SK-N-SH treated with all-trans-retinoic acid at 6 μM for 48 hours (cell line): ENCODE results near the gene DNAH8.

ENCODE experiments used
- ATAC-seq: fragments of 200-7000 bp; cut with Tn5 transposase; 3 replicates; pipeline ENCODE4 v1.9.1; 2020; ENCODE audit warnings: mild to moderate bottlenecking, moderate library complexity
- ARNTL ChIP-seq: fragments of 450-650 bp; formaldehyde crosslinking; IDR thresholded peaks from 2 replicates; pipeline ENCODE4 v1.5.0; 2020; ENCODE audit warnings: low read depth, mild to moderate bottlenecking, moderate library complexity, borderline replicate concordance
- BACH2 ChIP-seq: fragments of 250-450 bp; sonication (Bioruptor Pico); IDR thresholded peaks from 2 replicates; pipeline ENCODE4 v1.9.0; 2021; ENCODE audit warnings: mild to moderate bottlenecking, borderline replicate concordance
- CSDC2 ChIP-seq: fragments of 250-450 bp; sonication (Bioruptor Pico); IDR thresholded peaks from 2 replicates; pipeline ENCODE4 v1.5.0; 2020; ENCODE audit warnings: mild to moderate bottlenecking, moderate library complexity
- ESRRG ChIP-seq: fragments of 250-450 bp; sonication (Bioruptor Pico); IDR thresholded peaks from 2 replicates; pipeline ENCODE4 v1.6.1; 2021; ENCODE audit warnings: mild to moderate bottlenecking
- GLIS3 ChIP-seq: fragments of 250-450 bp; sonication (Bioruptor Pico); IDR thresholded peaks from 2 replicates; pipeline ENCODE4 v1.5.0; 2020; ENCODE audit warnings: mild to moderate bottlenecking, moderate library complexity
- ISL1 ChIP-seq: fragments of 250-450 bp; sonication (Bioruptor Pico); IDR thresholded peaks from 2 replicates; pipeline ENCODE4 v2.1.2; 2022; ENCODE audit warnings: mild to moderate bottlenecking, moderate library complexity
- OSR1 ChIP-seq: fragments of 250-450 bp; sonication (Bioruptor Pico); IDR thresholded peaks from 2 replicates; pipeline ENCODE4 v1.8.0; 2022; ENCODE audit warnings: moderate library complexity, mild to moderate bottlenecking, inconsistent platforms
- POU6F1 ChIP-seq: fragments of 250-450 bp; sonication (Bioruptor Pico); IDR thresholded peaks from 2 replicates; pipeline ENCODE4 v1.8.0; 2021; ENCODE audit warnings: low read depth, mild to moderate bottlenecking, moderate library complexity, borderline replicate concordance
- PPARA ChIP-seq: fragments of 250-450 bp; sonication (Bioruptor Pico); IDR thresholded peaks from 2 replicates; pipeline ENCODE4 v1.5.0; 2020; ENCODE audit warnings: mild to moderate bottlenecking, borderline replicate concordance
- RARB ChIP-seq: fragments of 250-450 bp; sonication (Bioruptor Pico); IDR thresholded peaks from 2 replicates; pipeline ENCODE4 v1.8.0; 2021; ENCODE audit warnings: mild to moderate bottlenecking, moderate library complexity
- SNAI2 ChIP-seq: fragments of 250-450 bp; sonication (Bioruptor Pico); IDR thresholded peaks from 2 replicates; pipeline ENCODE4 v1.5.0; 2020; ENCODE audit warnings: mild to moderate bottlenecking, moderate library complexity
- TCF4 ChIP-seq: fragments of 250-450 bp; sonication (Bioruptor Pico); IDR thresholded peaks from 2 replicates; pipeline ENCODE4 v1.8.0; 2021; ENCODE audit warnings: mild to moderate bottlenecking, moderate library complexity, borderline replicate concordance
- ZFP3 ChIP-seq: fragments of 250-450 bp; sonication (Bioruptor Pico); IDR thresholded peaks from 2 replicates; pipeline ENCODE4 v1.5.0; 2020; ENCODE audit warnings: mild to moderate bottlenecking, moderate library complexity
- ZFP30 ChIP-seq: fragments of 450-650 bp; formaldehyde crosslinking; IDR thresholded peaks from 2 replicates; pipeline ENCODE4 v1.5.0; 2022; ENCODE audit warnings: mild to moderate bottlenecking, moderate library complexity
- ZNF565 ChIP-seq: fragments of 450-650 bp; formaldehyde crosslinking; conservative IDR thresholded peaks from 2 replicates; pipeline ENCODE4 v1.5.0; 2020; ENCODE audit warnings: low read depth, mild to moderate bottlenecking, moderate library complexity
- TF ChIP-seq, protein P1 (sequence below): fragments of 250-450 bp; sonication (Bioruptor Pico); IDR thresholded peaks from 2 replicates; pipeline ENCODE4 v1.5.0; 2020; ENCODE audit warnings: mild to moderate bottlenecking, moderate library complexity
- TF ChIP-seq, protein P2 (sequence below): fragments of 250-450 bp; sonication (Bioruptor Pico); IDR thresholded peaks from 2 replicates; pipeline ENCODE4 v1.5.1; 2021; ENCODE audit warnings: mild to moderate bottlenecking, moderate library complexity
- TF ChIP-seq, protein P3 (sequence below): fragments of 250-450 bp; sonication (Bioruptor Pico); IDR thresholded peaks from 2 replicates; pipeline ENCODE4 v1.5.1; 2020; ENCODE audit warnings: low read depth, mild to moderate bottlenecking, moderate library complexity
- TF ChIP-seq, protein P4 (sequence below): fragments of 250-450 bp; sonication (Bioruptor Pico); IDR thresholded peaks from 2 replicates; pipeline ENCODE4 v1.8.0; 2020; ENCODE audit warnings: mild to moderate bottlenecking, moderate library complexity, borderline replicate concordance

Gene DNAH8

DNA sequence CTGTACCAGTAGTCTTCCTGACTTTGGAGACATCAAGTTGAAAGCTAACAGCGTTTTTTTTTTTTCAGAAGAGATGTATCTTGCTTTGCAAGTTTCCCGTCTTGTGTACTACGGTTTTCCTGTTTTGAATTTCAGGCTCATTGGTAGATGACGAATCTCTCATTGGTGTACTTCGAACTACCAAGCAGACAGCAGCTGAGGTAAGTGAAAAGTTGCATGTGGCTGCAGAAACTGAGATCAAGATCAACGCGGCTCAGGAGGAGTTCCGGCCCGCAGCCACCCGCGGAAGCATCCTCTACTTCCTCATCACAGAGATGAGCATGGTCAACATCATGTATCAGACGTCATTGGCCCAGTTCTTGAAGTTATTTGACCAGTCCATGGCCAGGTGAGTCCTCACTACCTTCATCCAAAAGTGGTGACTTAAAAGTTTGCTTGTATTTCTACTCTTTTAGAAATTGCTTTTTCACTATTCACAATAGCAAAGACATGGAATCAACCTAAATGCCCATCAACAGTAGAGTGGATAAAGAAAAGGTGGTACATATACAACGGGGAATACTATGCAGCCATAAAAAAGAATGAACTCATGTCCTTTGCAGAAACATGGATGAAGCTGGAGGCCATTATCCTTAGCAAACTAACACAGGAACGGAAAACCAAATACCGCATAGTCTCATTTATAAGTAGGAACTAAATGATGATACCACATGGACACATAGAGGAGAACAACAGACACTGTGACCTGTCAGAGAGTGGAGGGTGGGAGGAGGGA is 222.9 kb downstream of the DNAH8 start:
- TF ChIP-seq POU6F1 (CRISPR knock-in tag) (no peak), TCF4 (no peak), PPARA (no peak), ARNTL (CRISPR knock-in tag) (no peak), ESRRG (no peak), ISL1 (CRISPR knock-in tag) (no peak), ZFP30 (no peak)
- TF ChIP-seq, protein P1, sequence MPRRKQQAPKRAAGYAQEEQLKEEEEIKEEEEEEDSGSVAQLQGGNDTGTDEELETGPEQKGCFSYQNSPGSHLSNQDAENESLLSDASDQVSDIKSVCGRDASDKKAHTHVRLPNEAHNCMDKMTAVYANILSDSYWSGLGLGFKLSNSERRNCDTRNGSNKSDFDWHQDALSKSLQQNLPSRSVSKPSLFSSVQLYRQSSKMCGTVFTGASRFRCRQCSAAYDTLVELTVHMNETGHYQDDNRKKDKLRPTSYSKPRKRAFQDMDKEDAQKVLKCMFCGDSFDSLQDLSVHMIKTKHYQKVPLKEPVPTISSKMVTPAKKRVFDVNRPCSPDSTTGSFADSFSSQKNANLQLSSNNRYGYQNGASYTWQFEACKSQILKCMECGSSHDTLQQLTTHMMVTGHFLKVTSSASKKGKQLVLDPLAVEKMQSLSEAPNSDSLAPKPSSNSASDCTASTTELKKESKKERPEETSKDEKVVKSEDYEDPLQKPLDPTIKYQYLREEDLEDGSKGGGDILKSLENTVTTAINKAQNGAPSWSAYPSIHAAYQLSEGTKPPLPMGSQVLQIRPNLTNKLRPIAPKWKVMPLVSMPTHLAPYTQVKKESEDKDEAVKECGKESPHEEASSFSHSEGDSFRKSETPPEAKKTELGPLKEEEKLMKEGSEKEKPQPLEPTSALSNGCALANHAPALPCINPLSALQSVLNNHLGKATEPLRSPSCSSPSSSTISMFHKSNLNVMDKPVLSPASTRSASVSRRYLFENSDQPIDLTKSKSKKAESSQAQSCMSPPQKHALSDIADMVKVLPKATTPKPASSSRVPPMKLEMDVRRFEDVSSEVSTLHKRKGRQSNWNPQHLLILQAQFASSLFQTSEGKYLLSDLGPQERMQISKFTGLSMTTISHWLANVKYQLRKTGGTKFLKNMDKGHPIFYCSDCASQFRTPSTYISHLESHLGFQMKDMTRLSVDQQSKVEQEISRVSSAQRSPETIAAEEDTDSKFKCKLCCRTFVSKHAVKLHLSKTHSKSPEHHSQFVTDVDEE (CRISPR knock-in tag): no peak
- TF ChIP-seq, protein P2, sequence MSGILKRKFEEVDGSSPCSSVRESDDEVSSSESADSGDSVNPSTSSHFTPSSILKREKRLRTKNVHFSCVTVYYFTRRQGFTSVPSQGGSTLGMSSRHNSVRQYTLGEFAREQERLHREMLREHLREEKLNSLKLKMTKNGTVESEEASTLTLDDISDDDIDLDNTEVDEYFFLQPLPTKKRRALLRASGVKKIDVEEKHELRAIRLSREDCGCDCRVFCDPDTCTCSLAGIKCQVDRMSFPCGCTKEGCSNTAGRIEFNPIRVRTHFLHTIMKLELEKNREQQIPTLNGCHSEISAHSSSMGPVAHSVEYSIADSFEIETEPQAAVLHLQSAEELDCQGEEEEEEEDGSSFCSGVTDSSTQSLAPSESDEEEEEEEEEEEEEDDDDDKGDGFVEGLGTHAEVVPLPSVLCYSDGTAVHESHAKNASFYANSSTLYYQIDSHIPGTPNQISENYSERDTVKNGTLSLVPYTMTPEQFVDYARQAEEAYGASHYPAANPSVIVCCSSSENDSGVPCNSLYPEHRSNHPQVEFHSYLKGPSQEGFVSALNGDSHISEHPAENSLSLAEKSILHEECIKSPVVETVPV (CRISPR knock-in tag): no peak

GRCh38 chr6:38938741-38939140 is 223.6 kb downstream of the DNAH8 start:
- TF ChIP-seq, protein P3, sequence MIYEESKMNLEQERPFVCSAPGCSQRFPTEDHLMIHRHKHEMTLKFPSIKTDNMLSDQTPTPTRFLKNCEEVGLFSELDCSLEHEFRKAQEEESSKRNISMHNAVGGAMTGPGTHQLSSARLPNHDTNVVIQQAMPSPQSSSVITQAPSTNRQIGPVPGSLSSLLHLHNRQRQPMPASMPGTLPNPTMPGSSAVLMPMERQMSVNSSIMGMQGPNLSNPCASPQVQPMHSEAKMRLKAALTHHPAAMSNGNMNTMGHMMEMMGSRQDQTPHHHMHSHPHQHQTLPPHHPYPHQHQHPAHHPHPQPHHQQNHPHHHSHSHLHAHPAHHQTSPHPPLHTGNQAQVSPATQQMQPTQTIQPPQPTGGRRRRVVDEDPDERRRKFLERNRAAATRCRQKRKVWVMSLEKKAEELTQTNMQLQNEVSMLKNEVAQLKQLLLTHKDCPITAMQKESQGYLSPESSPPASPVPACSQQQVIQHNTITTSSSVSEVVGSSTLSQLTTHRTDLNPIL (CRISPR knock-in tag): no peak
- TF ChIP-seq, protein P4, sequence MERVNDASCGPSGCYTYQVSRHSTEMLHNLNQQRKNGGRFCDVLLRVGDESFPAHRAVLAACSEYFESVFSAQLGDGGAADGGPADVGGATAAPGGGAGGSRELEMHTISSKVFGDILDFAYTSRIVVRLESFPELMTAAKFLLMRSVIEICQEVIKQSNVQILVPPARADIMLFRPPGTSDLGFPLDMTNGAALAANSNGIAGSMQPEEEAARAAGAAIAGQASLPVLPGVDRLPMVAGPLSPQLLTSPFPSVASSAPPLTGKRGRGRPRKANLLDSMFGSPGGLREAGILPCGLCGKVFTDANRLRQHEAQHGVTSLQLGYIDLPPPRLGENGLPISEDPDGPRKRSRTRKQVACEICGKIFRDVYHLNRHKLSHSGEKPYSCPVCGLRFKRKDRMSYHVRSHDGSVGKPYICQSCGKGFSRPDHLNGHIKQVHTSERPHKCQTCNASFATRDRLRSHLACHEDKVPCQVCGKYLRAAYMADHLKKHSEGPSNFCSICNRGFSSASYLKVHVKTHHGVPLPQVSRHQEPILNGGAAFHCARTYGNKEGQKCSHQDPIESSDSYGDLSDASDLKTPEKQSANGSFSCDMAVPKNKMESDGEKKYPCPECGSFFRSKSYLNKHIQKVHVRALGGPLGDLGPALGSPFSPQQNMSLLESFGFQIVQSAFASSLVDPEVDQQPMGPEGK (CRISPR knock-in tag): no peak
- TF ChIP-seq CSDC2 (CRISPR knock-in tag): no peak
- ATAC-seq: no peak

More for the DNA sequence above, 222.9 kb downstream of the DNAH8 start:
- ATAC-seq: no peak

DNA sequence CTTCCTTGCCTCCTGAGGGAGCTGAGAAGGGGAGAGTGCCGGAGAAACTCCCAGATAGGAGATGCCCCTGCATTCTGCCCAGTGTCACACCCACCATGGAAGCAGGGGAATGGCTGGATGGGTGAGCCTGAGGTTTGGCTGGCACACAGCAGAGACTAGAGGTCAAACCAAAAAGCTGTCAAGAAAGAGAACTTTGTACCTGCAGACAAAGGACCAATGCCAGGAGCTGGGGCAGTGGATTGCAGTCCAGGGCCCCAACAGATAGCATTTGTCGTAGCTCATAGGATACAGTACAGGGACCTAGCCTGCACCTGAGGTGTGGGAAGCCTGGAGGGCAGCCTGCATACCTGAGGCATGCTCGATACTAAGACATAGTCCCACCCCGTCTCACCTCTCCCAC is 227.3 kb downstream of the DNAH8 start:
- ATAC-seq: no peak
- TF ChIP-seq, protein P3 (CRISPR knock-in tag): no peak
- TF ChIP-seq SNAI2 (CRISPR knock-in tag) (no peak), ISL1 (CRISPR knock-in tag) (no peak), OSR1 (CRISPR knock-in tag) (no peak), RARB (no peak), PPARA (no peak), ZFP30 (no peak), ARNTL (CRISPR knock-in tag) (no peak), ZNF565 (CRISPR knock-in tag) (no peak), GLIS3 (CRISPR knock-in tag) (no peak), BACH2 (CRISPR knock-in tag) (no peak), ZFP3 (CRISPR knock-in tag) (no peak)
- TF ChIP-seq, protein P1 (CRISPR knock-in tag): no peak
- TF ChIP-seq, protein P2 (CRISPR knock-in tag): no peak
- TF ChIP-seq, protein P4 (CRISPR knock-in tag): no peak
